ENCODE measurements around the gene RNF181. TPM values are rescaled to one million over a fixed set of nuclear protein-coding genes. Genes with fewer than 3 reads are reported as not detected.

RNF181 gene
- total RNA-seq, 3 donors from 2014 or later = 131 to 243 (median 161) TPM

- TF ChIP-seq POLR2AphosphoS5 (IDR thresholded peaks at IDR 0.05) (no peak), CTCF (IDR thresholded peaks at IDR 0.05) (no peak)
- Histone ChIP-seq H3K27me3 (no peaks in the 10 kb centered on the region), H3K27ac (peak overlapping the region; percentile 92 to 98), H3K9me3 (no peaks in the 10 kb centered on the region), H3K36me3 (no peaks in the 10 kb centered on the region), H3K4me3 (no peak overlapping the region), H3K4me1 (peaks cover 7 to 14% of the 10 kb centered on the region in 2 donors)
- intact Hi-C loops (cut with DNase I; ENCODE audit: low total_unique reads) = no loop called here
- no peak for DNase-seq (ENCODE audit: low spot score in 2 of 2)
These were observed 15.3 kb upstream of the RNF181 start for GRCh38 chr2:85580206-85580605.

DNA sequence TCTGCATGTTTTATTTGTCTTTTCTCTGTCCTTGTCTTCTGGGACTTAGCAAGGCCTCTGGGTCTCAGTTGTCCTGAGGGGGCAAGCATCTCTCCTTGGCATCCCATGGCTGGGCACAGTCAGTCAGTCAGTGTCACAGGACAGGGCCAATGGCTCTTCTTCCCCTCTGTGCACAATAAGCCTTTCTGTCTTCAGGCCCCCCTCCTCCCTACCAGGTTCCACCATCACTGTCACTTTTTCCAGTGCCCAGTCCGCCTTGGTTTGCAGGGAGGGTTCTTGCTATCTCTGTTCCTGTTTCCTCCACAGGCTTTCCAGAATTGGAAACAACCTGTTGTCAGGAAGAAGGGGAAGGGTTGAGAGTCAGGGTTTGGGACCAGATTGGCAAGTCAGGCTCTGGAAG is 13.1 kb upstream of the RNF181 start:
- intact Hi-C loops (cut with DNase I; ENCODE audit: low total_unique reads) = no loop called here
- no peak overlapping the region for H3K27ac ChIP-seq
- no peaks in the 10 kb centered on the region for H3K36me3 ChIP-seq
- no peak overlapping the region for H3K4me3 ChIP-seq
- TF ChIP-seq POLR2A (IDR thresholded peaks at IDR 0.05) (no peak), CTCF (IDR thresholded peaks at IDR 0.05) (no peak), POLR2AphosphoS5 (IDR thresholded peaks at IDR 0.05) (no peak)
- H3K4me1 ChIP-seq = peaks cover 7 to 17% of the 10 kb centered on the region in 2 donors
- H3K9me3 ChIP-seq = no peaks in the 10 kb centered on the region
- DNase-seq (ENCODE audit: low spot score in 2 of 2) = no peak
- no peaks in the 10 kb centered on the region for H3K27me3 ChIP-seq

DNA sequence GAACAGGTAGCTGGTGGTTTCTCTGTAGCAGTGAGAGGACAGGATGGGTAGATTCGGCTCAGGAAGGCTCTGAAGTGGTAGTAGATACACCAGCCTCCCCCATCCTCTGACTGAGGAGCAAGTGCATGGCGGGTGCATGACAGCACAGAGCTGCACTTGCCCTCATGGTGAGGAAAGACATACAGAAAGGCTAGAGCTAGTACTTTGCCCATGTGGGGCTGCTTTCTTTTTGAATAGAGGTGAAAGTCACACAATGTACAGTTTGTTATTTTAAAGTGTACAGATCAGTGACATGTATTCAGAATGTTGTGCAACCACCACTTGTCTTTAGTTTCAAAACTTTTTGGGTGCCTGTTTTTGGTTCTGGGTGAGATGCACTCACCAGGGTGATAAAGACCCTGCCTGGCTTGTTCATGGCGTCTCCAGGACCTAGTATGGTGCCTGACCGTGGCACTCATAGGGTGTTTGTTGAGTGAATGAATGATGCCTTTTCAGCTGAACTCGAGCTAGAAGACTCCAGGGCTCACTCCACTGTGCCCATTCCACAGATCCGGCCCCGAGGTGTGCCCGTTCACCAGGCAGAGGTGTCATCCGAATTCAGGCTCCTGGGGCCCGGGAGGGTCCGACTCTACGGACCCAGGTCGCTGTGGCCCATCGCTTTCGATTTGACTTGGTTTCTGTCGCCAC is 11.7 kb upstream of the RNF181 start:
- Histone ChIP-seq H3K4me1 (peaks cover 7 to 17% of the 10 kb centered on the region in 2 donors), H3K9me3 (no peaks in the 10 kb centered on the region), H3K27ac (peak overlapping the region; percentile 86 to 94), H3K36me3 (no peaks in the 10 kb centered on the region), H3K27me3 (no peaks in the 10 kb centered on the region), H3K4me3 (peak overlapping the region; percentile 56 to 78 (median 61))
- intact Hi-C loops (cut with DNase I; ENCODE audit: low total_unique reads) = no loop called here
- DNase-seq (ENCODE audit: low spot score in 2 of 2) = no peak
- TF ChIP-seq CTCF (IDR thresholded peaks at IDR 0.05) (no peak), POLR2A (IDR thresholded peaks at IDR 0.05) (no peak), POLR2AphosphoS5 (IDR thresholded peaks at IDR 0.05) (no peak)

DNA sequence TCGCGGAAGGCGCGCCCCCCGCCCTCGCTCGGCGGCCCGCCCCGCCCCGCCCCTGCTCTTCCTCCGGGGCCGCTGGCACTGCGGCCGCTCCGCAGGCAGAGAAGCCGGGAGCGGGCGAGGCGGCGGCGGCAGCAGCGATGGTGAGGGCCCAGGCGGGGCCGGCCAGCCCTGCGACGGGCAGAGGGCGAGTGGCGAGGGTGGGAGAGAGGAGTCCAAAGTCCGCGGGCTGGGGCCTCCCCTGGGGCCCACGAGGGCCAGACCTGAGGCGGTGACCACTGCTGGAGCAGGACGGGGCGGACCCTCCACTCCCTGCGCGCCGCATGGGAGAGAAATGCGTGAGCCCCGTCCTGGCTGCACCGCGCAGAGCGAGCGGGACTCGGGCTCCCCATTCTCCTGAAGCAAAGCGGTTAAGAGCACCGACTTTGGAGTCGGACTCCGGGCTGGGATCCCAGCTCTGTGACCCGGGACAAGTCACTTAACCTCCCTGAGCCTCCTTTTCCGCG is 11.1 kb upstream of the RNF181 start, which contains the start of gene VAMP5:
Gene VAMP5, plus strand, starts transcription at position 78 of the 503 bp plus-strand sequence. Its CDS starts 60 bp downstream, at position 138.
- H3K27me3 ChIP-seq = no peaks in the 10 kb centered on the region
- peak within 1 kb of the TSS; percentile 86 to 94 for H3K27ac ChIP-seq
- no peak for TF ChIP-seq POLR2A (IDR thresholded peaks at IDR 0.05)
- no peak for TF ChIP-seq CTCF (IDR thresholded peaks at IDR 0.05)
- no peak for TF ChIP-seq POLR2AphosphoS5 (IDR thresholded peaks at IDR 0.05)
- H3K9me3 ChIP-seq = no peaks in the 10 kb centered on the region
- peaks cover 5 to 12% of the 10 kb centered on the region in 2 donors for H3K4me1 ChIP-seq
- intact Hi-C loops (cut with DNase I; ENCODE audit: low total_unique reads) = no loop called here
- no peak for DNase-seq (ENCODE audit: low spot score in 2 of 2)
- peak within 1 kb of the TSS; percentile 56 to 78 (median 61) for H3K4me3 ChIP-seq
- no peaks in the 10 kb centered on the region for H3K36me3 ChIP-seq
